HFFc6 (cell line): ENCODE measurements around the gene MAEL. TPM values are rescaled to one million over a fixed set of nuclear protein-coding genes. Genes with fewer than 3 reads are reported as not detected.

Experiments
- DNase-seq: peaks from one replicate; pipeline ENCODE4 v3.0.0-alpha.2; 2018
- H3K27ac Mint-ChIP-seq: 2 replicates; pipeline ENCODE4 v1.8.0; 2020; ENCODE audit warnings: mild to moderate bottlenecking, mixed read lengths
- H3K27me3 Mint-ChIP-seq: 2 replicates; pipeline ENCODE4 v1.8.0; 2021; ENCODE audit warnings: mild to moderate bottlenecking, moderate library complexity, mixed read lengths; ENCODE audit not compliant: insufficient read depth
- H3K36me3 Mint-ChIP-seq: 2 replicates; pipeline ENCODE4 v1.8.0; 2021; ENCODE audit warnings: low read depth, mixed read lengths
- H3K4me1 Mint-ChIP-seq: 2 replicates; pipeline ENCODE4 v1.8.0; 2020; ENCODE audit warnings: low read depth, mixed read lengths
- H3K4me3 Mint-ChIP-seq: 2 replicates; pipeline ENCODE4 v1.8.0; 2020; ENCODE audit warnings: mild to moderate bottlenecking, moderate library complexity, mixed read lengths
- H3K9me3 Mint-ChIP-seq: 2 replicates; pipeline ENCODE4 v1.8.0; 2020; ENCODE audit warnings: mild to moderate bottlenecking, mixed read lengths
- CTCF ChIP-seq: fragments of 200-600 bp; sonication (generic); IDR thresholded peaks from 2 replicates; pipeline ENCODE4 v1.5.0; 2021; ENCODE audit warnings: antibody characterized with exemption, mild to moderate bottlenecking
- total RNA-seq, 6 experiments: library from RNA; stranded (reverse); fragmentation: NEBNext Ultra II Directional; extraction: Animal tissue kit (Norgen Biotek cat#: 25700); gene quantifications; 2 replicates in 1 of 6; 3 replicates in 5 of 6; pipeline ENCODE4 v1.2.3, GENCODE V29; 2021

Gene MAEL
- total RNA-seq, 6 experiments from 2014 or later = not detected

GRCh38 chr1:166980383-166980782 is 8.7 kb upstream of the MAEL start:
- H3K27ac Mint-ChIP-seq = no peak overlapping the region
- DNase-seq = no peak
- H3K4me3 Mint-ChIP-seq = no peak overlapping the region
- H3K4me1 Mint-ChIP-seq = no peaks in the 10 kb centered on the region
- H3K27me3 Mint-ChIP-seq = peaks cover 19% of the 10 kb centered on the region
- TF ChIP-seq CTCF = no peak
- H3K9me3 Mint-ChIP-seq = no peaks in the 10 kb centered on the region
- H3K36me3 Mint-ChIP-seq = no peaks in the 10 kb centered on the region

GRCh38 chr1:166980818-166981217 is 8.3 kb upstream of the MAEL start:
- no peak for DNase-seq
- Mint-ChIP-seq H3K27me3 (peaks cover 17% of the 10 kb centered on the region), H3K36me3 (no peaks in the 10 kb centered on the region), H3K4me1 (no peaks in the 10 kb centered on the region), H3K27ac (no peak overlapping the region), H3K4me3 (no peak overlapping the region), H3K9me3 (no peaks in the 10 kb centered on the region)
- no peak for TF ChIP-seq CTCF

GRCh38 chr1:166981589-166981988 is 7.5 kb upstream of the MAEL start:
- no peak for TF ChIP-seq CTCF
- no peaks in the 10 kb centered on the region for H3K9me3 Mint-ChIP-seq
- peaks cover 9% of the 10 kb centered on the region for H3K27me3 Mint-ChIP-seq
- no peaks in the 10 kb centered on the region for H3K36me3 Mint-ChIP-seq
- no peak for DNase-seq
- no peak overlapping the region for H3K4me3 Mint-ChIP-seq
- H3K27ac Mint-ChIP-seq = no peak overlapping the region
- no peaks in the 10 kb centered on the region for H3K4me1 Mint-ChIP-seq

- Mint-ChIP-seq H3K36me3 (no peaks in the 10 kb centered on the region), H3K4me3 (no peak overlapping the region), H3K4me1 (no peaks in the 10 kb centered on the region), H3K9me3 (no peaks in the 10 kb centered on the region), H3K27me3 (peaks cover 2% of the 10 kb centered on the region; the same call in 1 of the 2 replicates), H3K27ac (no peak overlapping the region)
- no peak for DNase-seq
- no peak for TF ChIP-seq CTCF
Observed at GRCh38 chr1:166999075-166999474, 10.0 kb downstream of the MAEL start.

- no peaks in the 10 kb centered on the region for H3K4me1 Mint-ChIP-seq
- peaks cover 2% of the 10 kb centered on the region; the same call in 1 of the 2 replicates for H3K27me3 Mint-ChIP-seq
- TF ChIP-seq CTCF = no peak
- no peak overlapping the region for H3K4me3 Mint-ChIP-seq
- H3K9me3 Mint-ChIP-seq = no peaks in the 10 kb centered on the region
- DNase-seq = no peak
- H3K36me3 Mint-ChIP-seq = no peaks in the 10 kb centered on the region
- no peak overlapping the region for H3K27ac Mint-ChIP-seq
Observed at GRCh38 chr1:166999500-167000055, 10.5 kb downstream of the MAEL start.

- H3K4me1 Mint-ChIP-seq = no peaks in the 10 kb centered on the region
- no peak for DNase-seq
- peaks cover 2% of the 10 kb centered on the region; the same call in 1 of the 2 replicates for H3K27me3 Mint-ChIP-seq
- H3K27ac Mint-ChIP-seq = no peak overlapping the region
- H3K4me3 Mint-ChIP-seq = no peak overlapping the region
- no peaks in the 10 kb centered on the region for H3K9me3 Mint-ChIP-seq
- H3K36me3 Mint-ChIP-seq = no peaks in the 10 kb centered on the region
- TF ChIP-seq CTCF = no peak
Observed at GRCh38 chr1:167000546-167000945, 11.5 kb downstream of the MAEL start.
